VCaP (cell line): ENCODE measurements around the gene PPP2R2C.
A peak's percentile ranks its signal among the peaks of the same experiment; 100 is the strongest.

Experiments
- H3K27ac ChIP-seq: fragments of 450-650 bp; 2 replicates; pipeline ENCODE4 v1.5.1; 2017
- CTCF ChIP-seq: fragments of 450-650 bp; conservative IDR thresholded peaks from 2 replicates; pipeline ENCODE4 v1.5.1; 2017; ENCODE audit warnings: mild to moderate bottlenecking, moderate library complexity

PPP2R2C gene

GRCh38 chr4:6367371-6367851 lies 105.0 kb downstream of the PPP2R2C start:
- TF ChIP-seq CTCF = no peak
- no peak overlapping the region for H3K27ac ChIP-seq

DNA sequence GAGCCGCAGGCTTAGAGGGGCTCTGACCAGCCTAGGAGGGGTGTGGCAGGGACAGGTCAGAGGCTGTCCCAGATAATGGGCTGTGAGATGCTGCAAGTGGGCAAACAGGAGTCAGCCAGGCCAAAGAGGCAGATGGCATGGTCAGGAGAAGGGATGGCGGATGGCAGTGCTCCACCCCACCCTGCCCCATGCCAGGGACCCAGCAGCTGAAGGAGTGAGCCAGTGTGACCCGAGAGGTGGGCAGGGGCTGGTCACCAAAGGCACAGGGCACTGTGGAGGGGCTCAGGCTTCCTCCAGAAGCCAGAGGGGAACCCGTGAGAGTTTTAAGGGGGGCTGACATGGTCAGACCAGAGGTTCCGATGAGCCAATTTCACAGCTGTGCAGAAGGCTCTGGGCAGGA lies 105.8 kb downstream of the PPP2R2C start:
- no peak for TF ChIP-seq CTCF
- H3K27ac ChIP-seq = no peak overlapping the region

GRCh38 chr4:6365545-6366086 lies 106.8 kb downstream of the PPP2R2C start:
- no peak for TF ChIP-seq CTCF
- no peak overlapping the region for H3K27ac ChIP-seq

GRCh38 chr4:6364581-6364980 lies 107.8 kb downstream of the PPP2R2C start:
- no peak overlapping the region for H3K27ac ChIP-seq
- no peak for TF ChIP-seq CTCF

GRCh38 chr4:6364146-6364545 lies 108.3 kb downstream of the PPP2R2C start:
- H3K27ac ChIP-seq = no peak overlapping the region
- TF ChIP-seq CTCF = no peak

DNA sequence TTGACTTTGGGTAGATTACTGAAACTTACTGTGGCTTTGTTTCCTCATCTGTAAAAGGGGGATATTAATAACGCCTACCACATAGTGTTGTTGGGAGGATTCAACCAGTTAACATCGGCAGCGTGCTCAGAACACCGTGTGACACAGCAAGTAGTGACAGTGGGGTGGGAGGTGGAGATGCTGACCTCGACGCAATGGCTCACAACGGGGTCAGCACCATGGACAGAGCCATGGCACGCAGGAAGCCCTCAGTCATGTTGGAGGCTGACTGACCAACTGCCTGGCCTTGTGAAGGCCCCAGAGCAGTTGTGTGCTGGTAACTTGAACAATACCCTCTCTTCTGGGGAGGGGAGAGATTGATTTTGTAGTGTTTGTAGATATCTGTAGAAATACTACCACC lies 109.5 kb downstream of the PPP2R2C start:
- TF ChIP-seq CTCF = no peak
- H3K27ac ChIP-seq = no peak overlapping the region

DNA sequence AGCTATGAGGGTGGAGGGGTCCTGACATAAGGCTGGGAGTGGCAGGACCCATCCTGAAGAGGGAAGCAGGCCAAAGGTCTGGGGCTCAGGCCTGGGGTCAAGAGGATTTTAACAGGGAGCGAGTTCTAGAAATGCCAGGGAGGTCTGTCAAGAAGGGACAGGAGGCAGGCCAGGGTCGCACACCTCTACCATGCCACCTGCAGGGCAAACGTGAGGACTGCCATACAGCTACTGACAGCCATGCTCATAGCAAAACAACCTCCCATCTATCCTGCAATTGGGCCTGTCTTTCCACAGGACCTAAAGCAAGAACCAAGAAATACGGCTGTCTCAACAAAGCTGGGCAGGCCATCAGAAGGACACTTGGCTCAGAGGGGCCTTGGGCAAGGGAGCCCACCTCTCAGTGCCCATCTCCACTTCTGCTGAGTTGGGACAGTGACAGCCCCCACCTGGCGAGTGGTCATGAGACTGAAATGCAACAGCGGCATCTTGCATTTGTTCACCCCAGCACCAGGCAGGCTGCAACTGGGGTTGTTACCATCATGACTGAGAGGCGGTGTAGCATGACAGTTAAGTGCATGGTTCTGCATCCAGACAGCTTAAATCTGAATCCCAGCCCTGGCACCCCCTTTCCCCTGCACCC lies 110.0 kb downstream of the PPP2R2C start:
- peak; percentile 47 for TF ChIP-seq CTCF
- no peak overlapping the region for H3K27ac ChIP-seq
